ENCODE data around the gene L3MBTL3. TPM values are rescaled to one million over a fixed set of nuclear protein-coding genes. Genes with fewer than 3 reads are reported as not detected.

The L3MBTL3 gene
- polyA plus RNA-seq, 1 experiment, result 23.2 TPM

DNA sequence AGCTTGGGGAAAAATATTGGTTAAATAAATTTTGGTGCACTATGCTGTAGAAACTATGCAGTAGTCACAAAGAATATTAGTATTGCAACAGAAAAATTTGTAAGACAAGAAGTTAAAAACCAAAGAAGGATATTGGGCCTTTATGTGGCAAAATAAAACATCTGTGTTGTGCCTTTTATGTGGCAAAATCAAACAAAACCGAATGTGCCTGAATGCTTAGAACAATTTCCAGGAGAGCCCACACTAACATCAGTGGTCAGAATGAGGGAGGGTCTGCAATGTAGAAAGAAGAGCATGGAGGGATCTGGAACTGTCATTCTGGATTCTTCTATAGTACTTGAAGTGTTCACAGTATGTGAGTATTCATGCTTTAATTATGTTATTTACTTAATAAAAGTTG is 75.2 kb downstream of the L3MBTL3 start:
- no peak for DNase-seq (ENCODE audit: low read depth, low spot score)
- Histone ChIP-seq H3K9me3 (ENCODE audit: control insufficient read depth, insufficient read depth, low read length) (no peaks in the 10 kb centered on the region), H3K4me3 (ENCODE audit: low read depth, low read length) (no peak overlapping the region), H3K27ac (ENCODE audit: low read depth, low read length) (no peak overlapping the region), H3K27me3 (ENCODE audit: control insufficient read depth, insufficient read depth, low read length) (no peaks in the 10 kb centered on the region)
- ChIA-PET POLR2A (no interaction called here), CTCF (no interaction called here)
- TF ChIP-seq CTCF (IDR thresholded peaks at IDR 0.05; ENCODE audit: low read depth, low read length), result no peak

DNA sequence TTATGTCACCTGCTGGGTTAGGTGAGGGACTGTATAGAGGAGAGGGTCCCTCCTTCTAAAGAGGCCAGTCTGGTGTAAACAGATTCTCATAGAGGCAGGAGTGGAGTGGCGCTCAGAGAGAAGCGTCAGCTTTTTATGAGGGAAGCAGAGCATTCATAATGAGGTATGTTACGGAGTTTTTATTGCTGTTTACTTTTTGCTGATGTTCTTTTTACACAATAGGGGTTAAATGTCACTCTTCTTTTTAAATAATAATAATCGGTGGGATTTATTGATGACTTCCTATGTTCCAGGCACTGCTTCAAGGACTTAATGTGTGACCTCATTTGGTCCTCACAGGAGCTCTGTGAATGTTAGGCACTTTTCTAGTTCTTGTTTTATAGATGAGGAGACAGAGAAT is 79.9 kb downstream of the L3MBTL3 start:
- Histone ChIP-seq H3K27me3 (ENCODE audit: control insufficient read depth, insufficient read depth, low read length) (no peaks in the 10 kb centered on the region), H3K9me3 (ENCODE audit: control insufficient read depth, insufficient read depth, low read length) (no peaks in the 10 kb centered on the region), H3K4me3 (ENCODE audit: low read depth, low read length) (no peak overlapping the region), H3K27ac (ENCODE audit: low read depth, low read length) (no peak overlapping the region)
- ChIA-PET CTCF (no interaction called here), POLR2A (no interaction called here)
- TF ChIP-seq CTCF (IDR thresholded peaks at IDR 0.05; ENCODE audit: low read depth, low read length), result no peak
- no peak for DNase-seq (ENCODE audit: low read depth, low spot score)

DNA sequence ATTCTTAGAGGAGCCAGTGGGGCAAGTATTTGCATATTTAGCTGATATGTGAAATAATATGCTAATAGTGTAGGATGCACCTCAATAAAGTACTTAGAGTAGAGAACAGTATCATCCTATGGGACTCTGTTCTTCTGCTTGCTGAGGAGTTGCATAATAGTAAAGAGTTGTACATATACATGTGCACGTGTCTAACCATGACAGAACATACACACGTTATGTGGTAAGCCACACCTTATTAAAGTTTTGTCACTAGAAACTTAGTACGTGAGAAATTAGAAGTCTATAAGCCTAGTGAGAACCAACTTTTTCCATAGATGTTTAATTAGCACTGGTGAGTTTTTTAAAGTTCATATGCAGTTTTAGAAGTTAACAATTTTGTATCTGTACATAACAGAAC is 80.7 kb downstream of the L3MBTL3 start:
- Histone ChIP-seq H3K27me3 (ENCODE audit: control insufficient read depth, insufficient read depth, low read length) (no peaks in the 10 kb centered on the region), H3K9me3 (ENCODE audit: control insufficient read depth, insufficient read depth, low read length) (no peaks in the 10 kb centered on the region), H3K27ac (ENCODE audit: low read depth, low read length) (no peak overlapping the region), H3K4me3 (ENCODE audit: low read depth, low read length) (no peak overlapping the region)
- no peak for DNase-seq (ENCODE audit: low read depth, low spot score)
- POLR2A ChIA-PET, result no interaction called here
- CTCF ChIA-PET, result no interaction called here
- no peak for TF ChIP-seq CTCF (IDR thresholded peaks at IDR 0.05; ENCODE audit: low read depth, low read length)

DNA sequence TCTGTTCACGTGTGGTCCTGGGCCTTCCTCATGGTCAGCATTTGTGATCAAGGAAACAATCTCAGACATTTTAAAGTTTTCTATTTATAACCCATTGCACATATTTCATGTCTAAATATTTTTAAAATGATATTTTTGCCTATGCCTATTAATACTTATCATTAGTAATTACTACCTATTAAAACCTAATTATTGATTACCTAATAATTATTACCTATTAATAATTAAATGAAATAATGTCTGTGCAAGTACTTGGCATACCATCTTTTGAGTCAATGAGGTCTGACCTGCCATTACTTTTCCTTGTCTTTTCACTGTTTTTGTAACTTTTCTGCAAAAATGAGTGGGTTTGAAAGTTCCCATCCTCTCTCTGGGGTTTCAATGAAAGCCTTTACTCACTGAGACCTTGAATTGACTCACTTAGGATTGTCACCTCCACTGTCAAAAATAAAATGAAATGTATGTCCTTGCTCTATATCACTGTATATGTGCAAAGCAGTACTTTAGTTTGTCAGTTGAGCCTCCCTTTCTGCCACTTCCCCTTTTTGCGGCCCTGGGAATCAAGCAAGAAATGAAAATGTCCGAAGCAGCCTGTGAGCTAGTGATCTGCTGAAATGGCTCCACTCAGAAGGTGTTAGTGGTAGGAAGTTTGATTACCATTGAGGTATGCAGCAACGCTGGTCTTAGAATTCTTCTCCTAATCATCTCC is 87.8 kb downstream of the L3MBTL3 start:
- Histone ChIP-seq H3K4me3 (ENCODE audit: low read depth, low read length) (no peak overlapping the region), H3K9me3 (ENCODE audit: control insufficient read depth, insufficient read depth, low read length) (no peaks in the 10 kb centered on the region), H3K27ac (ENCODE audit: low read depth, low read length) (no peak overlapping the region), H3K27me3 (ENCODE audit: control insufficient read depth, insufficient read depth, low read length) (no peaks in the 10 kb centered on the region)
- TF ChIP-seq CTCF (IDR thresholded peaks at IDR 0.05; ENCODE audit: low read depth, low read length), result no peak
- DNase-seq (ENCODE audit: low read depth, low spot score), result no peak
- ChIA-PET CTCF (no interaction called here), POLR2A (no interaction called here)

- CTCF ChIA-PET, result no interaction called here
Measured at GRCh38 chr6:130107710-130108109, 89.3 kb downstream of the L3MBTL3 start.

More at GRCh38 chr6:130107710-130108109, 89.3 kb downstream of the L3MBTL3 start:
- POLR2A ChIA-PET, result no interaction called here
- no peak for DNase-seq (ENCODE audit: low read depth, low spot score)
- H3K27me3 ChIP-seq (ENCODE audit: control insufficient read depth, insufficient read depth, low read length), result no peaks in the 10 kb centered on the region
- no peaks in the 10 kb centered on the region for H3K9me3 ChIP-seq (ENCODE audit: control insufficient read depth, insufficient read depth, low read length)
- TF ChIP-seq CTCF (IDR thresholded peaks at IDR 0.05; ENCODE audit: low read depth, low read length), result no peak
- H3K4me3 ChIP-seq (ENCODE audit: low read depth, low read length), result no peak overlapping the region
- no peak overlapping the region for H3K27ac ChIP-seq (ENCODE audit: low read depth, low read length)

All from AG04450 (cell line).